Trophoblast cell (in vitro differentiated cells and primary cell): ENCODE results near the gene HLTF.
A peak's percentile ranks its signal among the peaks of the same experiment; 100 is the strongest.

Experiments used
- DNase-seq, 2 donors: peaks; one replicate each; pipeline ENCODE4 v3.0.0-alpha.2; 2016
- H2AFZ ChIP-seq: 2 replicates; pipeline ENCODE4 v1.6.1; 2013; ENCODE audit warnings: low read length, moderate library complexity, mild to moderate bottlenecking; ENCODE audit not compliant: insufficient read depth, poor library complexity
- H2AK5ac ChIP-seq: 2 replicates; pipeline ENCODE4 v1.6.1; 2013; ENCODE audit warnings: mild to moderate bottlenecking, low read length
- H2BK120ac ChIP-seq: 2 replicates; pipeline ENCODE4 v1.6.1; 2013; ENCODE audit warnings: low read length, mild to moderate bottlenecking, moderate library complexity; ENCODE audit not compliant: insufficient read depth, poor library complexity
- H2BK12ac ChIP-seq: 2 replicates; pipeline ENCODE4 v1.6.1; 2013; ENCODE audit warnings: mild to moderate bottlenecking, low read length, moderate library complexity
- H2BK5ac ChIP-seq: 2 replicates; pipeline ENCODE4 v1.6.1; 2013; ENCODE audit warnings: low read length, low read depth, moderate library complexity, mild to moderate bottlenecking; ENCODE audit not compliant: poor library complexity
- H3K14ac ChIP-seq: 2 replicates; pipeline ENCODE4 v1.6.1; 2013; ENCODE audit warnings: mild to moderate bottlenecking, low read length
- H3K18ac ChIP-seq: 2 replicates; pipeline ENCODE4 v1.6.1; 2013; ENCODE audit warnings: mild to moderate bottlenecking, low read length
- H3K23ac ChIP-seq: 2 replicates; pipeline ENCODE4 v1.6.1; 2013; ENCODE audit warnings: low read length
- H3K27ac ChIP-seq: 2 replicates; pipeline ENCODE4 v1.5.1; 2013; ENCODE audit warnings: low read depth, mild to moderate bottlenecking, inconsistent platforms, low read length, moderate library complexity
- H3K27me3 ChIP-seq: 2 replicates; pipeline ENCODE4 v1.6.1; 2013; ENCODE audit warnings: inconsistent platforms, mild to moderate bottlenecking, low read length, moderate library complexity; ENCODE audit not compliant: insufficient read depth
- H3K36me3 ChIP-seq, 2 experiments: 1 replicate in 1 of 2; 2 replicates in 1 of 2; pipeline ENCODE4 v1.6.1; 2013; ENCODE audit warnings: low read length in 2 of 2, mild to moderate bottlenecking in 2 of 2, moderate library complexity in 1 of 2; ENCODE audit not compliant: insufficient read depth in 2 of 2, control insufficient read depth in 1 of 2
- H3K4ac ChIP-seq: 2 replicates; pipeline ENCODE4 v1.6.1; 2013; ENCODE audit warnings: low read depth, mild to moderate bottlenecking, low read length, moderate library complexity
- H3K4me1 ChIP-seq, 2 experiments: 1 replicate in 1 of 2; 2 replicates in 1 of 2; pipeline ENCODE4 v1.6.1; 2013; ENCODE audit warnings: low read length in 2 of 2, mild to moderate bottlenecking in 2 of 2, moderate library complexity in 1 of 2; ENCODE audit not compliant: insufficient read depth in 2 of 2, control insufficient read depth in 1 of 2
- H3K4me2 ChIP-seq: 2 replicates; pipeline ENCODE4 v1.6.1; 2013; ENCODE audit warnings: inconsistent platforms, mild to moderate bottlenecking, low read length, moderate library complexity
- H3K4me3 ChIP-seq: 2 replicates; pipeline ENCODE4 v1.5.1; 2013; ENCODE audit warnings: mild to moderate bottlenecking, low read depth, low read length, inconsistent platforms
- H3K79me1 ChIP-seq: one replicate; pipeline ENCODE4 v1.6.1; 2013; ENCODE audit warnings: low read length
- H3K79me2 ChIP-seq: 2 replicates; pipeline ENCODE4 v1.6.1; 2013; ENCODE audit warnings: low read length, mild to moderate bottlenecking; ENCODE audit not compliant: control insufficient read depth, insufficient read depth, poor library complexity
- H3K9ac ChIP-seq: 2 replicates; pipeline ENCODE4 v1.6.1; 2013; ENCODE audit warnings: mild to moderate bottlenecking, low read length
- H3K9me3 ChIP-seq: 2 replicates; pipeline ENCODE4 v1.6.1; 2013; ENCODE audit warnings: low read depth, mild to moderate bottlenecking, control low read depth, inconsistent platforms, low read length; ENCODE audit not compliant: insufficient read depth
- H4K12ac ChIP-seq: 2 replicates; pipeline ENCODE4 v1.6.1; 2013; ENCODE audit warnings: low read depth, mild to moderate bottlenecking, low read length, moderate library complexity
- H4K8ac ChIP-seq: 2 replicates; pipeline ENCODE4 v1.6.1; 2013; ENCODE audit warnings: low read depth, mild to moderate bottlenecking, low read length, moderate library complexity
- H4K91ac ChIP-seq: one replicate; pipeline ENCODE4 v1.6.1; 2013; ENCODE audit warnings: low read depth, mild to moderate bottlenecking, low read length, moderate library complexity
- WGBS: extraction: QIAGEN DNeasy Blood & Tissue Kit; methylation state at CpG from one replicate; pipeline ENCODE4 v1.1.7; 2013; ENCODE audit warnings: missing lambda C conversion rate; ENCODE audit not compliant: insufficient read length, insufficient coverage; ENCODE audit errors: extremely low coverage; 5-methylcytosine and 5-hydroxymethylcytosine counted together

HLTF gene

DNA sequence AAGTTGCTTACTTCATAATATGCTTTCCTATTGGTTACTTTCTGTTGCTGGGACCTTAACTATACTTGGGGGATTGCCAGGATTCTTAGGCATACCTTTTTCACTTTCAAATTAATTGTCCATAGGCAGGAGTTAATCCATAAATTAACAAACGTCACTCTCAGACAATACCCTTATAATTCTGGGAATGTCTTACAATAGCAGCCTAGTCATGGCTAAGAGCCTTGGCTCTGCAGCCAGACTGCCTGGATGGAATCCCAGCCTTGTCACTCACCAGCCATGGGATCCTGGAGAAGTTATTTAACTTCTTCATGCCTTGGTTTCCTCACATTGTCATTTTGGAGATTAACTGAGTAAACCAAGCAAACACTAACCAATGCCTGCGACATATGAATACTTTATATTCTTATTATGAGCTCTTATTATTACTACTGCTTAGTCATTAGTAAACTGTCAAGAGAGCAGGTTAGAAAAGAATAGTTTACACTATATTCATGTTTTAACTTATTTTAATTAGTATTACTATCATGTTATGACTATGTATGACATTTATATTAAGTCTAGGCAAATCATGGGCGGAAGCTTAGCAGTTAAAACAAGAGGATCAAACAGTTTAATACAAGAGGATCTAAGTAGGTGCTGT is 66.0 kb downstream of the HLTF start:
- H3K79me2 ChIP-seq: no peaks in the 10 kb centered on the region
- H3K36me3 ChIP-seq: peaks cover 2 to 9% of the 10 kb centered on the region in 2 experiments
- peaks cover 2% of the 10 kb centered on the region for H3K9me3 ChIP-seq
- no peak overlapping the region for H2BK120ac ChIP-seq
- DNase-seq: peak in 1 of 2 donors; percentile 5
- no peak overlapping the region for H3K27ac ChIP-seq
- no peak overlapping the region for H2BK5ac ChIP-seq
- no peak overlapping the region for H3K9ac ChIP-seq
- H4K8ac ChIP-seq: no peak overlapping the region
- no peak overlapping the region for H4K12ac ChIP-seq
- no peak overlapping the region for H2BK12ac ChIP-seq
- no peak overlapping the region for H4K91ac ChIP-seq
- H3K27me3 ChIP-seq: no peaks in the 10 kb centered on the region
- H2AFZ ChIP-seq: no peak overlapping the region
- no peaks in the 10 kb centered on the region for H3K79me1 ChIP-seq
- H3K4me3 ChIP-seq: no peak overlapping the region
- no peak overlapping the region for H3K4ac ChIP-seq
- no peak overlapping the region for H3K18ac ChIP-seq
- WGBS: no CpG with 5 or more reads among the region's 3 CpGs
- H3K23ac ChIP-seq: no peak overlapping the region
- H3K4me2 ChIP-seq: no peak overlapping the region
- no peak overlapping the region for H3K14ac ChIP-seq
- H3K4me1 ChIP-seq: peaks cover 0 to 2% of the 10 kb centered on the region in 2 experiments
- no peak overlapping the region for H2AK5ac ChIP-seq

DNA sequence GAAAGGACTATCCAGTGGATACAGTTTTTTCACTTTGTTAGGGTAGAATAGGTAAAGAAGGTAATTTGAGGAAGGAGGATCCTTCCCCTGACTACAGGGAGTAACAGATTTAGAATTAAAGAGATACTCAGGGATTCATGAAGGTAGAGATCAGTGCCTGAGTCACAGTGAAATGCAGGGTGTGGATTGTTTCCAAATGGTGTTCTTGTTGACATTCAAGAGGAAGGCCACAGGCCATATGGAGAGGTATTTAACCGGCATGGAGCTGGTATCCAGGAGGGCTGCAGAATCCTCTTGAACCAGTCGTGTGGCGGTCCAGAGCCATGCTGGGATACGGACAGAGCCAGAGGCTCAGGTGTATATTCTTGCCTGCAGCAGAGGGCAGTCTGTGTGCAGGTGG is 66.8 kb downstream of the HLTF start:
- H3K27ac ChIP-seq: no peak overlapping the region
- H4K8ac ChIP-seq: no peak overlapping the region
- no peak overlapping the region for H3K4me3 ChIP-seq
- H3K23ac ChIP-seq: no peak overlapping the region
- no peak overlapping the region for H4K12ac ChIP-seq
- H2BK5ac ChIP-seq: no peak overlapping the region
- H2BK12ac ChIP-seq: no peak overlapping the region
- no peak overlapping the region for H3K18ac ChIP-seq
- H3K79me2 ChIP-seq: no peaks in the 10 kb centered on the region
- WGBS: no CpG with 5 or more reads among the region's 4 CpGs
- no peak overlapping the region for H4K91ac ChIP-seq
- peaks cover 0 to 6% of the 10 kb centered on the region in 2 experiments for H3K36me3 ChIP-seq
- H2AFZ ChIP-seq: no peak overlapping the region
- peaks cover 0 to 2% of the 10 kb centered on the region in 2 experiments for H3K4me1 ChIP-seq
- H3K4ac ChIP-seq: no peak overlapping the region
- no peak overlapping the region for H2BK120ac ChIP-seq
- no peak overlapping the region for H3K9ac ChIP-seq
- H3K27me3 ChIP-seq: no peaks in the 10 kb centered on the region
- H3K9me3 ChIP-seq: no peaks in the 10 kb centered on the region
- H3K79me1 ChIP-seq: no peaks in the 10 kb centered on the region
- H2AK5ac ChIP-seq: no peak overlapping the region
- no peak for DNase-seq
- H3K14ac ChIP-seq: no peak overlapping the region
- H3K4me2 ChIP-seq: no peak overlapping the region

DNA sequence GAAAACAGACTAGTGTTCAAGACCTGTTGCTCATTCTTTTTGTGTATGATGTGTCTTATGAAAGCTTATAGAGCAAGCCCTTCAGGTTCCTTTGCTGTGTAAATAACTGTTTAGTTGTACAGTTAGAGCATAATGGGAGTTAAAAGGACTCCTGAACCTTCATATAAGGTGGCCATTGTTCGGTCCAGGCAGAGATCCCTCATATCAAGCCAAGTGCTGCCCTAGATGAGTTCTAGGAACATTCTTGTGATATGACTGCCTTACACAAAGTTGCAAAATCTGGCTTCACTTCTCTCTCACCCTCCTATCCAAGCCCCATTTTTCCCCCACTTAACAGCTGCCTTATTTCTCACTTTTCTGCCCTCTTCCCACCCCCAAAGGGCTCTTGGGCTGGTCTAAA is 68.1 kb downstream of the HLTF start:
- Histone ChIP-seq H2BK5ac (no peak overlapping the region), H3K4me3 (no peak overlapping the region), H2BK120ac (no peak overlapping the region), H3K36me3 (peaks cover 0 to 5% of the 10 kb centered on the region in 2 experiments), H3K27me3 (no peaks in the 10 kb centered on the region), H3K4ac (no peak overlapping the region), H3K27ac (no peak overlapping the region), H4K8ac (no peak overlapping the region), H2AFZ (no peak overlapping the region), H4K12ac (no peak overlapping the region), H3K9me3 (no peaks in the 10 kb centered on the region), H3K18ac (no peak overlapping the region), H2AK5ac (no peak overlapping the region), H3K23ac (no peak overlapping the region), H3K79me1 (no peaks in the 10 kb centered on the region), H4K91ac (no peak overlapping the region), H3K14ac (no peak overlapping the region), H3K4me1 (peaks cover 0 to 2% of the 10 kb centered on the region in 2 experiments), H3K4me2 (no peak overlapping the region), H3K79me2 (no peaks in the 10 kb centered on the region), H2BK12ac (no peak overlapping the region), H3K9ac (no peak overlapping the region)
- no peak for DNase-seq
- no CpG with 5 or more reads among the region's 1 CpG for WGBS

DNA sequence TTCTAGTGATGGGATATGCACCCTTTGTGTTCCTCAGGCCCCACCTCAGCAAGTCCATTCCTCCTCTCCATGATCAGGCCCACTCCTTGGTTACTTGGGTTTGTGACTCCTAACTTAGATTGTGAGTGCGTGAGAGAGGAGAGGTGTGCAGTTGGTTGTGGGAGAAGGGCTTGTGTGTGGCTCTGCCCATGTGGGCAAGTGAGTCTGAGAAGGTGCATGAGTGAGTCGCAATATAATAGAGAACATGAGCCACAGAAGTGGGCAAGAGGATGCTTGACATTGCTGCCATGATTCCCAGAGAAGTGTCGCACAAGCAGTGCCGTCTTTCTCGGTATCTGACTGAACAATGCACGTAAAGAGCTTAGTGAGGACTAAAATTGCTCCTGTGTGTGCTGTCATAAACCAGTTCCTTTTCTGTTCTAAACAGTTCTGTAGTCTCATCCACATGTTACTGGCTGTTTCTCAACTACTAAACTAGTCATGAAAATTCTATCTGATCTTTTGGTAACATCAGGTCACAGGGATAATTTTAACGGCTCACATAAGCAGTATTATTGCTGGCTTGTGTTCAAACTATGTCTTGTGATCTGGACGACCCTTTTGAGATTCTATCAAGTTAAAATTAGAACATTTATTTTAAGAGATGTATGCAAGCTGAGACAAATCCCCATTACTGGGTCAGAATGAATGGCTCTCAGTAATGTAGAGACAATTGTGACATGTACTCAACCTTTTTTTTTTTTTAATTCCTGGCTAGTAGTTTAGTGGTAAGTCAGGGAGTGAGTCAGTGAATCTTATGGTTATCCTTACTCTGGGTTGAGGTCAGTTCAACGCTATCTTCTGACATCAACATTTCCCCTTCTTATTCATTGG is 69.4 kb downstream of the HLTF start:
- Histone ChIP-seq H2BK5ac (no peak overlapping the region), H3K4me1 (peaks cover 0 to 2% of the 10 kb centered on the region in 2 experiments)
- no CpG with 5 or more reads among the region's 9 CpGs for WGBS

More for the DNA sequence above, 69.4 kb downstream of the HLTF start:
- Histone ChIP-seq H3K27me3 (no peaks in the 10 kb centered on the region), H2BK120ac (no peak overlapping the region), H3K4me2 (no peak overlapping the region), H4K8ac (no peak overlapping the region), H3K36me3 (peaks cover 0 to 2% of the 10 kb centered on the region in 2 experiments), H3K9ac (no peak overlapping the region), H4K12ac (no peak overlapping the region), H3K27ac (no peak overlapping the region), H2AFZ (no peak overlapping the region), H3K4ac (no peak overlapping the region), H3K4me3 (no peak overlapping the region), H2AK5ac (no peak overlapping the region), H3K9me3 (no peaks in the 10 kb centered on the region), H3K14ac (no peak overlapping the region), H3K79me1 (no peaks in the 10 kb centered on the region), H4K91ac (no peak overlapping the region), H3K23ac (no peak overlapping the region), H3K79me2 (no peaks in the 10 kb centered on the region), H2BK12ac (no peak overlapping the region), H3K18ac (no peak overlapping the region)
- DNase-seq: peak in 1 of 2 donors; percentile 42
